Measurements from ENCODE around the gene RHEB. TPM values are rescaled to one million over a fixed set of nuclear protein-coding genes. Genes with fewer than 3 reads are reported as not detected.

The RHEB gene
- total RNA-seq, 1 donor from 2014 or later, result 157 TPM

DNA sequence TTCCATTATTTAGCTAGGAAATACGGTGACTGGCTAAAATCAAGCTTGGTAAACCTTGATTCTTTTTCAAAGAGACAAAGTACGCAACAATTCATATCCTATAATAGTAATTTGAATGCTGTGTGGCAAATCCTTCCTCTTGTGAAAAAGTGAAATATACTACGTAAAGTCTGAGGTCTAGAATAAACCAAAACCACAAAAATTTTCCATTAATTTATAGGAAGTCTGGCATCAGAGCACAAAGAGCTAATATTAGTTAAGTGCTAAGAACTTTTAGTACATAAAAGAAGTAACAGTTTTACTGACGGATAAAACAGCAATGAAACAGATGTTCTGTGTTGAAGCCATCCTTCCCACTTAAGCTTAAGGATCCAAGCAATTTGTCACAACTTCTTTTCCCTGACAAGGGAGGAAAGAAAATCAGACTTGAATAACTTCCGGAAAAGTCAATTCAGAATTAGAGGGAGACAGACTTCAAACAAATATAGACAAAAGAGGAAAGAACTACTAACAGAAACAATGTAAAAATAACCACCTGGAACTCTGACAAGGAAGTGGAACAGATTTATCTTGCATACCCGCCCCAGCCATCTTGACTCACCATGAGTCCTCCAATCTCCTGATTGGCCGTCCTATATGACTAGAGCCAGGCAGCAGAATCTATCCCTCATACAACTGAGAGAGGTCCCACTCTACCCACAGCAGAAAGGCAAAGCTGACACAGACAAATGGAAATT, 34.6 kb downstream of the RHEB start:
- no peak for DNase-seq (ENCODE audit: low read depth)
- TF ChIP-seq, protein P1, sequence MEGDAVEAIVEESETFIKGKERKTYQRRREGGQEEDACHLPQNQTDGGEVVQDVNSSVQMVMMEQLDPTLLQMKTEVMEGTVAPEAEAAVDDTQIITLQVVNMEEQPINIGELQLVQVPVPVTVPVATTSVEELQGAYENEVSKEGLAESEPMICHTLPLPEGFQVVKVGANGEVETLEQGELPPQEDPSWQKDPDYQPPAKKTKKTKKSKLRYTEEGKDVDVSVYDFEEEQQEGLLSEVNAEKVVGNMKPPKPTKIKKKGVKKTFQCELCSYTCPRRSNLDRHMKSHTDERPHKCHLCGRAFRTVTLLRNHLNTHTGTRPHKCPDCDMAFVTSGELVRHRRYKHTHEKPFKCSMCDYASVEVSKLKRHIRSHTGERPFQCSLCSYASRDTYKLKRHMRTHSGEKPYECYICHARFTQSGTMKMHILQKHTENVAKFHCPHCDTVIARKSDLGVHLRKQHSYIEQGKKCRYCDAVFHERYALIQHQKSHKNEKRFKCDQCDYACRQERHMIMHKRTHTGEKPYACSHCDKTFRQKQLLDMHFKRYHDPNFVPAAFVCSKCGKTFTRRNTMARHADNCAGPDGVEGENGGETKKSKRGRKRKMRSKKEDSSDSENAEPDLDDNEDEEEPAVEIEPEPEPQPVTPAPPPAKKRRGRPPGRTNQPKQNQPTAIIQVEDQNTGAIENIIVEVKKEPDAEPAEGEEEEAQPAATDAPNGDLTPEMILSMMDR (conservative IDR thresholded peaks at IDR 0.05; ENCODE audit: low read depth, low read length), result no peak
- H3K4me3 ChIP-seq (ENCODE audit: low read depth, low read length), result no peak overlapping the region

DNA sequence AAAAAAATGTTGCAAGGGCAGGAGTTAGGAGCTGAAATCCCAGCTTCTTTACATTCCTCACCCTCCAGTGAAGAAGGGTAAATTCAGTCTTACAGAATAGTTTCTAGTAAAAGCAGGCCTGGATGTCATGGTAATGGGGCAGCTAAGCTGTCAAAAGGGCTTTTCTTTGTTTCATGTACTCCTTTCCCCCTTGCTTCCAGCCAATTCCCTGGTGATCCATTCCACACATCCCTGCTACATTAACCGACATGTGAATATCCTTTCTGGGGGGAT, 36.0 kb downstream of the RHEB start:
- no peak overlapping the region for H3K4me3 ChIP-seq (ENCODE audit: low read depth, low read length)
- DNase-seq (ENCODE audit: low read depth), result no peak
- TF ChIP-seq, protein P1 (conservative IDR thresholded peaks at IDR 0.05; ENCODE audit: low read depth, low read length), result no peak

DNA sequence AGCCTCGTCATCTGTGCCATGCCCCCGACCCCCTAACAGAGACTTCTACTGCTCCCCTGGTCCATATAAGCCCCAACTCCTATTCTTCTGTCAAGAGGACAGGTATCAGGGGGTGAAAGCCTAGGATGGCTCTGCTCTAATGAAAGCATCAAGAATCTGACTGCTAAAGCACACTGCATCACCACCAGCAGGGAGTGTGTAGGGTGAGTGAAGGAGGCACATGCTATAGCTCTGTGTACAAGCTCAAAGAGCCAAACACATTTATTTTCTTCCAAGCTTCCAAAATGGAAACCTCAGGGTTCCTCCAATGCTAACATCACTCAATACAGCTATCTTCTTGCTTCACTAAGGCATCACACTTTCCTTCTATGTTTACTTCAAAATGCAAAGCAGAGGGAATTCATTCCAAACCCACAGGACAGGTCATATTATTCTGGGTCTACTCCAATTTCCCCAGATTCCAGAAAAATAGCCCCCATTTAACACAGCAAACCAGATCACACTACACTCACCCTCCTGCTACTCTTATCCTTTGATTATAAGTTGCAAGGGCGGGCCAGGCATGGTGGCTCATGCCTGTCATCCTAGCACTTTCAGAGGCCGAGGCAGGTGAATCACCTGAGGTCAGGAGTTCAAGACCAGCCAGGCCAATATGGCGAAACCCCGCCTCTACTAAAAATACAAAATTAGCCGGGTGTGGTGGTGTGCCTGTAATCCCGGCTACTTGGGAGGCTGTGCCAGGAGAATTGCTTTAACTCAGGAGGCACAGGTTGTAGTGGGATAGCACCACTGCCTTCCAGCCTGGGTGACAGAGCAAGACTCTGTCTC, 36.6 kb downstream of the RHEB start:
- TF ChIP-seq, protein P1 (conservative IDR thresholded peaks at IDR 0.05; ENCODE audit: low read depth, low read length), result no peak
- DNase-seq (ENCODE audit: low read depth), result no peak
- no peak overlapping the region for H3K4me3 ChIP-seq (ENCODE audit: low read depth, low read length)

DNA sequence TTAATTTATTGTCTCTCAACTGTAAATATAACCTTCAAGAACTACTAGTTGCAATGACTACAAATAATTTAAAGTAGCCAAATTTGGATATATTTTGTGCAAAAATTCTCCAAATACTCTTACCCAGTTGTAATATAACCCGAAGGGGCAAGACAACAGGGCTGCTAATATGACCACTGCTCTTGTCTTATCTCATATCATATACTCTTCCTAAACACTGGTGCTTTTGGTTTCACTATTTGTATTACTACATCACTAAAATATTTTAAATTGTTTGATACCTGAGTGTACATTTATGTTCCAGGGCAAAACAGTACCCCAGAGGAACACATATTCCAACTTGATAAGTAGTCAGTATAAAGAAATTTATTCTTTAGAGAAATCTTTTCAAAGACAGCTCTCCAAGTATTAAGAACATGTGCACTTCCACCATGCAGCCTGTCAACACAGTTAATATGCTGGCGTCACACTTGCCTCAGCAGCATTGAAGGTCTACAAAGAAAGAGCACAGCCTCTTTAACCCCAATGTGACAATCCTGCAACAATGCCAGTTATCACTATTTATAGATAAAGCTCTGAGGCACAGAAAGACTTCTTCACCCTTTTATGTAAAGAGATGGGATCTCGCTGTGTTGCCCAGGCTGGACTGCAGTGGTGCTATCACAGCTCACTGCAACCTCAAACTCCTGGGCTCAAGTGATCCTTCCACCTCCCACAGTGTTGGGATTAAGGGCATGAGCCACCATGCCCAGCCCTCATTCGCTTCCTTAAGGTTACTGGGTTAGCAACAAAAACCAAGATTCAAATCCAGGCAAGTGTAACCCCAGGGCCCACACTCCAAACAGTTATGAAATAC, 37.8 kb downstream of the RHEB start:
- TF ChIP-seq, protein P1 (conservative IDR thresholded peaks at IDR 0.05; ENCODE audit: low read depth, low read length), result no peak
- H3K4me3 ChIP-seq (ENCODE audit: low read depth, low read length), result no peak overlapping the region
- DNase-seq (ENCODE audit: low read depth), result no peak

DNA sequence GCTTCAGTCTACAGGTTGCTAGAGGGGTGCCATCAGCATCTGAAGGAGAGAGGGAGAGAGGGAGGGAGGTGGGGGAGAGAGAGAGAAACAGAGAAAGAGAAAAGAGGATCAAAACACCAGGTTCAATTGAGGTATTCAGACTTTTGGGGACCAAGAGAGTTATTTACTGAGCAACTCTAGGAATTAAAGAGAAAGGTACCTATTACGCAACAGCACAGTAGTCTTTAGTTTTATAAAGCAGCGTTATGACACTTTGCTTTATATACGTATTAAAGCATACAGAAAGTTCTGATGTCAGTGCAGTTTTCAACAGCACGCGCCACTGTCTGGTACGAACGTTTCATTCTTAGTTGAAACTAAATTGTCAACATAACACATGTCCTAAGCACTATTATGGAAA, 41.8 kb downstream of the RHEB start:
- TF ChIP-seq, protein P1 (conservative IDR thresholded peaks at IDR 0.05; ENCODE audit: low read depth, low read length), result no peak
- DNase-seq (ENCODE audit: low read depth), result no peak
- H3K4me3 ChIP-seq (ENCODE audit: low read depth, low read length), result no peak overlapping the region

DNA sequence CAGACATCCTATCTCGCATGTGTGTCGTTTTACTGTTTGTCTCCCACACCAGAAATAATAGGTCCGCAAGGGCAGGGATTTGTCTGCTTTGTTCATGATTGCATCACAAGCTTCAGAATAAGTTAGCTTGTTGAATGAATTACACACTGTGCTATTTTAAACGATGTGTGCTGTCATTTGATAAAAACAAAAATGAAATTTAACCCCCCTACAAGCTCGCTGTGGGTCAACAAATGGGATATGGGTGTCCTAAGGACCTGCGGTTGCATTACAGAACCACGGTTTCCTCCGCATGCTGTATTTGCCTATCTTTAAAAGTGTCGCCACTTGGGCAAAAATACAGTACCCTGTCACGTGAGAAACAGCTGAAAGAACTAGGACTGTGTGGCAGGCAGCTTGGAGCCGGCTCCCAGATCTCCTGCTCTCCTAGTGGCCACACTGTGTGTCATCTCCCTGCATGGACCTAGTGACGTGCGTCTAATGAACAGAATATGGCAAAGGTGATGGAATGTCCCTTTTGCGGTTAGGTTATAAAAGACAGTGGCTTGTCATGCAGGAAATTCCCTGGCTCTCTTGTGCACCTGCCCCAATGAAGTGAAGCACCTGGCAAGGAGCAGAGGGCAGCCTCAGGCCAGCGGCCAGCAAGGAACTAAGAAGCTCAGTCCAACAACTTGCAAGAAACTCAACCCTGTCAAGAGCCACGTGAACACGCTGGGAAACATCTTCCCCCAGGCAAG, 46.9 kb downstream of the RHEB start:
- no peak overlapping the region for H3K4me3 ChIP-seq (ENCODE audit: low read depth, low read length)
- TF ChIP-seq, protein P1 (conservative IDR thresholded peaks at IDR 0.05; ENCODE audit: low read depth, low read length), result no peak
- no peak for DNase-seq (ENCODE audit: low read depth)

Data from epithelial cell of proximal tubule (primary cell).